ENCODE results near the gene RNF112. TPM values are rescaled to one million over a fixed set of nuclear protein-coding genes. Genes with fewer than 3 reads are reported as not detected.
A peak's percentile ranks its signal among the peaks of the same experiment; 100 is the strongest.

Gene RNF112
- total RNA-seq (2014; rRNA removed; shearing (Covaris generic)) = 0.18 TPM in 1 of 2 replicates, not detected in the other

DNA sequence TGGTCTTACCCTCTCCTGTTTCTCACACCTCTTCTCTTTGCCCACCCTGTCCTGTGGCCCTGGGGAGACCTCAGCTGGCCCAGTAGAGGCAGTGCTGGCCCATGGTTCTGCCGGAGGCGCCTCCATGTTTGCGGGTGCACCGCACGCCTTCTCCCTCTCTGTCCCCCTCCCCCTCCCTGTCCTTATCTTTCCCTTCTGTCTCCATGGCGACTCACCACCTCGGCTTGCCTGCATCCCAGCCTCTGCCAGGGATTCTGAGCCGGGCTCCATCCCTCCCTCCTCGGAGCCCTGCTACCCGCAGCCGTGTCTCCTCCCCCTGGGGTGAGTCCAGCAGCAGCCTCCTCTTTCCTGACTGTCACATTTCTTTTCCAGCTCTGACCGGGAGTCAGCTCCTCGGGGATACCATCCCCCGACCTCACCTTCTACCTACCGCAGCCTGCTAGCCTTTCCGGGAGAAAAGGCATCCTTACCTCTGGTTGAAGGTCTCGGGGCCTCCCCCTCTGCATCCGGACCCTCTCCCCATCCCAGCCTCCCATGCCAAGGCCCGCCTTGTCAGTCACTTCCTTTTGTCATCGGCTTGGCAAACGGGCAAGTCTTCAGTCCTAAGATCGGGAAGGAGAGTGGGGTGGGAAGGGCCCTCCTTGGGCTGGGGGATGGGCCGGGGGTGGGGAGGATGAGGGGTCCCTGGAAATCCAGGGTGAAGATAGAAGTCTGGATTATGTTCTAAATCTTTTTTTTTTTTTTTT lies at the start of gene RNF112:
TSS of gene RNF112 (plus strand) at position 358 of the 746 bp plus-strand sequence. CDS start at position 535, 177 bp downstream.
- in situ Hi-C loops (cut with HindIII; ENCODE audit: low sequenced_read_pairs) = no loop called here
- DNase-seq (ENCODE audit: low spot score) = peak; percentile 96

- DNase-seq (ENCODE audit: low spot score) = no peak
- in situ Hi-C loops (cut with HindIII; ENCODE audit: low sequenced_read_pairs) = loop anchor here (5.0 kb wide), 1 partner anchor 96 kb away; no protein-coding TSS in a partner anchor
These were observed 49.7 kb upstream of the RNF112 start for GRCh38 chr17:19361326-19361725.

DNA sequence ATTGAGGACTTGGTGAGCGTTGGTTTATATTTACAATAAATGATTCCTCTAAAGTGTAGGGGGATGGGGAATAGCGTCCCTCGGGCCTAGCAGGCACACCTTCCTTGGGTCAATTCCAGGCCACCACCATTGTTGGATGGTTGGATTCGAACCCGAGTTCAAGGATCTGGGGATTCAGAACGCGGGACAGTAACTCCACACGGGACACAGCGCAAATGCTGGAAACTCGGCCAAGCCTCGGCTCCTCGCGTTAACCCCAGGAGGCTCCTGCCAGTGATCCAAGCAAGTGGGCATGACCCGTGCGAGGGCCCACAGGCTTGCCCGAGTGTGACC lies 49.1 kb upstream of the RNF112 start:
- no peak for DNase-seq (ENCODE audit: low spot score)
- in situ Hi-C loops (cut with HindIII; ENCODE audit: low sequenced_read_pairs) = loop anchor here (5.0 kb wide), 1 partner anchor 95 kb away; no protein-coding TSS in a partner anchor

DNA sequence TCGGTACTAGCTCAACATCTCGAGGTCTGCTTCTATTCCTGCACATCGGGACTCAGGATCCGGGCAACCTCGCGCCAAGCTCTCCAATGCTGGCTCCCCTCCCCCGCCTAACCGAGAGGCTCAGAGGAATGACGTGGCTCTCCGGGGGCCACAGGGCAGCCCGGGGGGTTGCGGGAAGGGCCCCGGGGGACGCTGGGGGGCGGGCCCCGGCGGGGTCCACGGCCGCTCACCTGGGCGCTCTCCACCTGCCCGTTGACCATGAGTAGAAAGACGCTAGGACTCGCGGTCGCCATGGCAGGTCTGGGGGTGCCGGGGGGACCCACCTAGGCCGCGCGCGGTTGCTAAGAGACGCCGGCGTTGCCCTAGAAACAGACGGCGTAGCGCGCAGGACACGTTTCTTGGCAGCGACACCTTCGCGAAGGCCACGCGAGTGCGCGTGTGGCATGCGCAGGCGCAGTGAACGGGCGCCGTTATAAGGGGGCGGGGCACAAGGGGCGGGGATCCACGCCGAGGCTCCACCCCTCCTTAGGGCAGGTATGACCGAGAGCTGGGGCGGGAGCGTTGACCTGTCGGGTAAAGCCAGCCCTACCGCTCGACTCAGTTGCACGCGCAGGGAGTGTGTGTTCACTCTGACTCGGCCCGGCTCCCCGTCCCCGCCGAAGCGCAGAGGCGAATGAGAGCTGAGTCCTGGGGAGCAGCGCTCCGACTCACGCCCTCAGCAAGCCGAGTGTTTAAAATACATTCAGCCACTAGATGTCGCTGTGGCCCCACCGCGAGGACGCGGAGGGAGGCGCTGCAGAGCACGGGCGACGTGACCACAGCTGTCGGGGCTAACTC lies 48.5 kb upstream of the RNF112 start, which contains the start of gene B9D1:
TSS of gene B9D1 (minus strand) at position 447 of the 837 bp plus-strand sequence. CDS start at position 293, 154 bp downstream.
- DNase-seq (ENCODE audit: low spot score) = peak; percentile 95
- in situ Hi-C loops (cut with HindIII; ENCODE audit: low sequenced_read_pairs) = loop anchor here (5.0 kb wide), 1 partner anchor 95 kb away; no protein-coding TSS in a partner anchor

- in situ Hi-C loops (cut with HindIII; ENCODE audit: low sequenced_read_pairs) = loop anchor here (5.0 kb wide), 1 partner anchor 94 kb away; no protein-coding TSS in a partner anchor
- no peak for DNase-seq (ENCODE audit: low spot score)
These were observed 48.0 kb upstream of the RNF112 start for GRCh38 chr17:19363114-19363438.

GRCh38 chr17:19363460-19364035 lies 47.5 kb upstream of the RNF112 start:
- DNase-seq (ENCODE audit: low spot score) = peak; percentile 13
- in situ Hi-C loops (cut with HindIII; ENCODE audit: low sequenced_read_pairs) = loop anchor here (5.0 kb wide), 1 partner anchor 94 kb away; no protein-coding TSS in a partner anchor

DNA sequence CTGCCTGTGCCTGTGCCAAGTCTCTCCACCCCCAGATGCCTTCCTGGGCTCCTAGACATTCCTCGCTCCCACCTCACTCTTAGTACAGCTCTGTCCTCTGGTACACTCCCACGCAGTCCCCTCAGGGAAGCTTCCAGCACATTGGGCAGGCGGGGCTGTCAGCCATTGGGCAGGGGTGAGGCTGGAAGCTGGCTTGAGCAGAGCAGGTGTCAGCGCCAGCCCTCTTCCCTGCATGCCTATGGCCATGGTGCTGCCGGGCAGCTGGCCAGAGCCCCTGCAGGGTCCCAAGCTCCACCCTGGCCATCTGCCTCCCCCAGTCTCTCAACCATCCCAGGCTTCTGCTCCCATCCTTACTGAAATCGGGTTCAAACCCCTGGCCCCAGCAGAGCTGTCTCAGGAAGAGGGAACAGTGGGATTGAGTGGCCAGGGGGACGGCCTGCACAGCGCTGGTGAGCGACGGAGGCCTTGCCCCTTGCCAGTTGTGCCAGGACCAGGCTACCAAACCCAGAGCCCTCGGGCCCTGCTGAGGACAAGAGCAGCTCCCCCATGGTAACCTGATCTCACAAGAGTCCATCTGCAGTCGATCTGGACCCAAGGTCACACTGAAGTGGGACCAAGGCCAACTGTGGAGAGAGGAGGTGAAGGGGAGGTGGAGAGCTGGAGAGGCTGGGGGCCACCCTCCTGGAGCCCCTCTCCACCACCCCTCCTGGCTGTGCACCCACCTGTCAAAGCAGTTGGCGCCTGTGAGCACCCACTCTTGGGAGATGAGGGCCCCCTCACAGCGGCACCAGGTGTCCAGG lies 46.1 kb upstream of the RNF112 start:
- peak; percentile 93 for DNase-seq (ENCODE audit: low spot score)
- in situ Hi-C loops (cut with HindIII; ENCODE audit: low sequenced_read_pairs) = loop anchor here (5.0 kb wide), 1 partner anchor 92 kb away; no protein-coding TSS in a partner anchor

DNA sequence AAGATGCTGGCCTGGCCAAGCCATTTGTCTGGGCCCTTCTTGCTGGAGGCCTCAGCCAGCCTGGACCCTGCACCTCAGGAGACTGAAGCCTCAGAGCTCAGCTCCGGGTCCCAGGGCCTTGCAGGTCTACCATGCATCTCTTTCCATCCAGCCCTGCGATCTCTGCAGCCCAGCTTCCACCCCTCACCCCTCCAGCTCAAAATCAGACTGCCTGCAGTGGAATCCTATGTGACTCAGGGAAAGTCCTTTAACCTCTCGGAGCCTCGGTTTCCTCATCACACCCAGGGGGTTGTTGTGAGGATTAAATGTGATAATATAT lies 45.6 kb upstream of the RNF112 start:
- in situ Hi-C loops (cut with HindIII; ENCODE audit: low sequenced_read_pairs) = no loop called here
- no peak for DNase-seq (ENCODE audit: low spot score)

GRCh38 chr17:19365833-19366636 lies 45.0 kb upstream of the RNF112 start:
- DNase-seq (ENCODE audit: low spot score) = no peak
- in situ Hi-C loops (cut with HindIII; ENCODE audit: low sequenced_read_pairs) = no loop called here

DNA sequence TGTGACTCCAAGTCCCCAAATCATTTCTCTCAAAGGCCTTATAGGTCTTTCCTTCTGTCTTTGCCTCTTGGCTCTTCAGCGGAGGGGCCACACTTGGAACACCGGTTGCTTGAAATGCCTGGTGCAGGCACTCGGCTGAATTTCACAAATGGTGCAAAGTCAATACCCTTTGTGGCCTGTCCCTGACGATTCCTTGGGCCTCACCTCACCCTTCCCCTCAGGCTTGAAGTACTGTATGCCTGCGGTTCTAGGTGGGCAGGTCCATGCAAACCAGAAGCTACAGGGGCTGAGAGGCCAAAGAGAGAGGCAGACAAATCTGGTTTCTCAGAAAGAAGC lies 44.4 kb upstream of the RNF112 start:
- in situ Hi-C loops (cut with HindIII; ENCODE audit: low sequenced_read_pairs) = no loop called here
- no peak for DNase-seq (ENCODE audit: low spot score)

DNA sequence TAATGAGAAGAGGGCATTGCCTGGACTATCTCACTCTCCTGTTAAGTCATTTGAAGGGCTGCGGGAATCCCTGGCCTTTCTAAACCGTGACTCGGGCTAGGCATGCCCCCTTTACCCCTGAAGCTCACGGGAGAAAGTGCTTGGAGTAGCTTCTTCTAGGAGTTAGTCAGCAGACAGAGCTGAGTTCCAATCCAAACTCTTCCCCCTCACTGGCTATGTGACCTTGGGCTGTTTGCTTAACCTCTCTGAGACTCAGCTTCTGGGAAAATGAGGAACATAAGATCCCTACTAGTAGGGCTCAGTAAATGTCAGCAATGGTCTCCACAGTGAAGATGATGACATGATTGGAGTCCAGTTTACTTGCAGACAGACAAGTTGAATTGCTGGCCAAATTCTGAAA lies 42.8 kb upstream of the RNF112 start:
- in situ Hi-C loops (cut with HindIII; ENCODE audit: low sequenced_read_pairs) = no loop called here
- no peak for DNase-seq (ENCODE audit: low spot score)

- no peak for DNase-seq (ENCODE audit: low spot score)
- in situ Hi-C loops (cut with HindIII; ENCODE audit: low sequenced_read_pairs) = no loop called here
These were observed 41.8 kb upstream of the RNF112 start for GRCh38 chr17:19369107-19369778.

GRCh38 chr17:19369846-19370492 lies 41.1 kb upstream of the RNF112 start:
- no peak for DNase-seq (ENCODE audit: low spot score)
- in situ Hi-C loops (cut with HindIII; ENCODE audit: low sequenced_read_pairs) = no loop called here

- no peak for DNase-seq (ENCODE audit: low spot score)
- in situ Hi-C loops (cut with HindIII; ENCODE audit: low sequenced_read_pairs) = no loop called here
These were observed 40.5 kb upstream of the RNF112 start for GRCh38 chr17:19370493-19370960.

DNA sequence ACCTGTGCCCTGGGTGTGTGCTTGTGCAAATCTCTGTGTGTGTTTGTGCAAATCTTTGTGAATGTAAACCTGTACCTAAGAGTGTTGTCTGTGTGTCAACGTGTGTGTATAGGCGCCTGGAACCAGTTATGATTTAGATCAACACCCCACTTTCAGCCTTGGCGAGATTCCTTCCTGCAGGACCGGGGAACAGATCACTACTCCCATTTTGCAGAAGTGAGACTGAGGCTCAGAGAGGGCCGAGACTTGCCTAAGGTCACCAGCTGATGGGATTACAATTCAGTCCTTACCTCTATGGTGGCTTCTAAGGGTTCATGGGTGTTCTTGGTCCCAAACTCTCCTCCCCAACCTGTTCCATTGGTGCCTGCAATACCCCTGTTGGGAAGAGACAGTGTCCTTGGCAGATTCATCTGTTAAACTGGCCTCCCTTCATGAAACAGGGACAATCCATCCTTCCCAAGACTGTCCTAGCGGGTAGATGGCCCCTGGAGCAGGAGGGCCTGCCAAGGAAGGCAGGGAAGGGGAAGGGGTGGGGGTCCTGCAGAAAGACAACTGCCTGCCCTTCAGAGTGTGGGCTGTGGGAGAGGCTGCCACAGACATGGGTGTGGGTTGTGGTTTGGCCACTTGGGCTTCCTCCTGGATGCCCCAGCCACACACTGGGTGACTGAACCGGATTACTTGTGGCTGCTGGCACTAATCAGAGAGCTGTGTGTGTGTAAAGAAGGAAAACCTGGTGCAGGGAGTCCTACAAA lies 39.6 kb upstream of the RNF112 start:
- no peak for DNase-seq (ENCODE audit: low spot score)
- in situ Hi-C loops (cut with HindIII; ENCODE audit: low sequenced_read_pairs) = no loop called here

GRCh38 chr17:19372011-19372370 lies 39.0 kb upstream of the RNF112 start:
- in situ Hi-C loops (cut with HindIII; ENCODE audit: low sequenced_read_pairs) = no loop called here
- DNase-seq (ENCODE audit: low spot score) = no peak

GRCh38 chr17:19372439-19372838 lies 38.6 kb upstream of the RNF112 start:
- in situ Hi-C loops (cut with HindIII; ENCODE audit: low sequenced_read_pairs) = no loop called here

More at GRCh38 chr17:19372439-19372838, 38.6 kb upstream of the RNF112 start:
- no peak for DNase-seq (ENCODE audit: low spot score)

Measured in G401 (cell line).